HS-5 (cell line): ENCODE data around the gene RIT1.

Experiments used
- DNase-seq: peaks from one replicate; pipeline ENCODE4 v3.0.0-alpha.2; 2012; ENCODE audit warnings: low read depth

Gene RIT1

GRCh38 chr1:155856975-155857930 lies 53.9 kb downstream of the RIT1 start, which contains the start of gene GON4L:
GON4L (minus strand) TSS chr1:155857214; CDS start chr1:155853780, 3,434 bp downstream.
- peak; percentile 78 for DNase-seq

GRCh38 chr1:155856257-155856974 lies 54.7 kb downstream of the RIT1 start:
- no peak for DNase-seq

GRCh38 chr1:155850345-155850744 lies 60.8 kb downstream of the RIT1 start:
- no peak for DNase-seq

- no peak for DNase-seq
Observed at GRCh38 chr1:155847823-155848529, 63.2 kb downstream of the RIT1 start.
